Neural cell (in vitro differentiated cells): ENCODE data around the gene ASB1.

Experiments used
- CTCF ChIP-seq: fragments of 450-650 bp; IDR thresholded peaks from 2 replicates; pipeline ENCODE4 v1.5.1; 2014; ENCODE audit warnings: antibody characterized with exemption, mild to moderate bottlenecking, moderate library complexity; ENCODE audit not compliant: poor library complexity, severe bottlenecking
- EP300 ChIP-seq: fragments of 450-650 bp; conservative IDR thresholded peaks from 2 replicates; pipeline ENCODE4 v1.6.1; 2014; ENCODE audit warnings: antibody characterized with exemption, mild to moderate bottlenecking, moderate library complexity; ENCODE audit not compliant: poor library complexity, severe bottlenecking
- EZH2 ChIP-seq: fragments of 200-600, 300-800 bp; shearing (Covaris generic), sonication (generic); IDR thresholded peaks from 2 replicates; pipeline ENCODE4 v1.6.1; 2014; ENCODE audit warnings: antibody characterized with exemption, low read length, borderline replicate concordance, mild to moderate bottlenecking; ENCODE audit not compliant: insufficient read depth, poor library complexity, severe bottlenecking
- MXI1 ChIP-seq: fragments of 450-650 bp; conservative IDR thresholded peaks from 2 replicates; pipeline ENCODE4 v1.6.1; 2014; ENCODE audit warnings: antibody characterized with exemption, mild to moderate bottlenecking; ENCODE audit not compliant: poor library complexity, severe bottlenecking
- RAD21 ChIP-seq: fragments of 450-650 bp; conservative IDR thresholded peaks from 2 replicates; pipeline ENCODE4 v1.6.1; 2014; ENCODE audit warnings: antibody characterized with exemption, mild to moderate bottlenecking, moderate library complexity
- REST ChIP-seq: IDR thresholded peaks from 2 replicates; pipeline ENCODE4 v1.6.1; 2012; ENCODE audit warnings: borderline replicate concordance
- SMC3 ChIP-seq: fragments of 450-650 bp; conservative IDR thresholded peaks from 2 replicates; pipeline ENCODE4 v1.6.1; 2014; ENCODE audit warnings: antibody characterized with exemption, mild to moderate bottlenecking, moderate library complexity; ENCODE audit not compliant: poor library complexity
- TAF1 ChIP-seq: IDR thresholded peaks from 2 replicates; pipeline ENCODE4 v1.6.1; 2012; ENCODE audit warnings: low read depth

- TF ChIP-seq RAD21 = no peak
- TF ChIP-seq CTCF = no peak
- TF ChIP-seq SMC3 = no peak
- TF ChIP-seq MXI1 = no peak
- no peak for TF ChIP-seq EP300
- TF ChIP-seq TAF1 = no peak
- TF ChIP-seq REST = no peak
- TF ChIP-seq EZH2 = no peak
Measured at GRCh38 chr2:238383135-238383534, 43.6 kb upstream of the ASB1 start.
